ENCODE measurements around the gene P3H4.
"Not testable (repeated sequence)": the region's sequence is repeated elsewhere in the genome, so short reads cannot be mapped to it uniquely, and the experiment has no call there.

Gene P3H4

DNA sequence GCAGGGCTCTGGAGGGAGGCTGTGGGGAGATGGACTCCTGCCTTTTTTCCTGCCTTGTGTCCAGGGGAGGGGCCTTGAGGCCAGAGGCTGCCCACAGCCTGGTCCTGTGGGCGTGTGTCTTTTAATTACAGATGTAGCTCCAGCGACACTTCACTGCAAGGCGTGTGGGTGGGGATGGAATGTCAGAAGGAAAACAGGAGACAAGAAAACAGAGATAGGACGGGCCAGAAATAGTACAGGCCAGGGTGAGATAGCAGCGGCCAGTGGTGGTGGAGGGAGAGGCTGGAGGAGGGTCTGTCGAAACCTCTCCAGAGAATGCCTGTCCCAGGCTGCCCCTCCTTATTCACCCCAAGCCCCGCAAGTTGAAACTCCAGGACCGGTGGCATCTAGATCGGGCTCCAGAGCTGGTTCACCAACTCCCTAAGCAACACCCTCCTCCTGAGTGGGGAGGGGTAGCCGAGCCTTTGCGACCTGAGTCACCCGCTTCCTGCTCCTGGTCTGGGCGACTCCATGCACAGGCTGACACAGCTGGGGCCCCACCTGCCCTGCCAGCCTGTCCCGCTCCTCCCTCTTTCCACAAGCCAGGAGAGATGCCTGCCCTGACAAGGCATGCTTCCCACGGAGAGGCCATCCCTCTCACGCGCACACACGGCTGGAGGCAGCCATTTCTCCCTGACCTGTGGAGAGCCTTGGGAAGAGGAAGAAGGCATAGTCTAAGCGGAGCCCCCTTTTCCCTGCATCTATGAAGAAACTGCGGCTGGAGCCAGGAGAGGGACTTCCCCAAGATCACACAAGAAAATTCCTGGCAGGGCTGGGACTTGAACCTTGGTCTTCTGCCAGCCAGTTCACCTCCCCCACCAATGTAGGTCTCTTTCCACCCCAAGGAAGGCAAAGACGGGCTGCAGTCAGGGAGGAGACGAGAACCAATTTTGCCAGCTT is 18.6 kb downstream of the P3H4 start:
- DNase-seq = peak; percentile 33

DNA sequence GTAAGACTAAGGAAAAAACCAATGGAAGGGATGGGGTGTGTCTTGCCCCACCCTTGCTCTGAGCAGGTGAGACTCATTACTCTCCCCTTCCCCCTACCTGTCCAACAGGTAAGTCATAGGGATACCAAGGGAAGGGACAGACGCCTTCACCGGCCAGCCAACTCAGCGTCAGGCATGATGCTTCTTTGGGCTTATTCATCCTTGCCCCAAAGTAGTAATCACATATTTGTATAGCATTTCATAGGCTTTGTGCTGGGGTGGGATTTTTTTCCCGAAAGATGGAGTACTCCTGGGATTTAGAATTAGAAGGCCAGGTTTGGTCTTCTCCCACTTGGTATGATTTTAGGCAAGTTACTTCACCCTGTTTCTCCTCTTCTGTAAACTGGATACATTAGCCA is 24.7 kb downstream of the P3H4 start:
- DNase-seq = no peak

DNA sequence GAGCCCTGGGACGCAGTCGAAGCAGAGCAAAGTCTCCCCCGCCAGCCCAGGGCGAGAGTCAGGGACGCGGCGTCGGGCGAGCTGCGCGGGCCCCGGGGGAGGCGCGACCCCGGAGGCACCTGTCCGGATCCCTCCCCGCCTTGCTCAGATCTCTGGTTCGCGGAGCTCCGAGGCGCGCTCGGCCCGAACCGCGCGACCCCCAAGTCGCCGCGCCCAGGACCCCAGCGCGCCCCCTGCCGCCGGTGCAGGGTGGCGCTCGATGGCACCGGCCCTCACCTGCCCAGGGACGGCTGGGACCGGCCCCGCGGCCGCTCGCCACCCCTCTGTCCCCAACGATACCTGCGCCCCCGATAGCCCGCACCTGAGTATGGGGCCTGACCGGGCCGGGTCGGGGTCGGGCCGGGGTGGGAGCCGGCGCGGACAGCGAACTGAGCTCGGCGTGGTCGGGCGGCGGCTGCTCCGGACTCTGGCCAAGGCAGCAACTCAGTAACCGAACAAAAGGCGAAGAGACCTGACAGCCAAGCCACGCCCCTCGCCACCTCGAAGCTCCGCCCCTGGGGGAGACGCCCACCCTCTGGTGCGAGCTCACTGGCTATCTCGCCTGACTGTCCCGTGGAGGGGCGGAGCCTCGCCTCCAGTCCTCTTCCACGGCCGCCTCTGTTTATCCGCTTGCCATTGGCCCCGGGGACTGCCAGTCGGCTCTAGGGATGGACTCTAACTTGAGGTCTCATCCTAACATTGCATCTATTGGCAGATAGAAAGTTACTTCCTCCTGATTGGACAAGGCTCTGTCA is 25.3 kb downstream of the P3H4 start, which contains the start of gene JUP:
Gene JUP (minus strand): TSS at position 485 of the 794 bp plus-strand sequence. CDS start 14,857 bp downstream, outside the sequence.
- peak; percentile 93 for DNase-seq

DNA sequence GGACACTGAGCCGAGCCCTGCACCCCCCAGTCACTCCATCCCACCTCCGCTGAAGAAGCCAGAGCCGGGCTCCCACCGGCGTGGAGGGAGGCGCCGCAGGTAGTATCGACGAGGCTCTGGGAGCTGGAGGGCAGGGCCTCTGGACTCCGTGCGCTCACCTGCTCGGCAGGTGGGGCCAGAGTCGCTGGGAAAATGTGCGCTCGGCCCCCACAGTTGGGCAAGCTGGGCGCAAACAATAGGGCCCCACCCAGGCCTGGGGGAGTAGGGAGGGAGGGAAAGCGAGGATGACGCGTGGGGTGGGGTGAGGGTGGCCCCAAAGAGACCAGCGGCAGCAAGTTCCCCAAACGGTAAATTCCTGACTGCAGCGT is 25.9 kb downstream of the P3H4 start:
- no peak for DNase-seq

DNA sequence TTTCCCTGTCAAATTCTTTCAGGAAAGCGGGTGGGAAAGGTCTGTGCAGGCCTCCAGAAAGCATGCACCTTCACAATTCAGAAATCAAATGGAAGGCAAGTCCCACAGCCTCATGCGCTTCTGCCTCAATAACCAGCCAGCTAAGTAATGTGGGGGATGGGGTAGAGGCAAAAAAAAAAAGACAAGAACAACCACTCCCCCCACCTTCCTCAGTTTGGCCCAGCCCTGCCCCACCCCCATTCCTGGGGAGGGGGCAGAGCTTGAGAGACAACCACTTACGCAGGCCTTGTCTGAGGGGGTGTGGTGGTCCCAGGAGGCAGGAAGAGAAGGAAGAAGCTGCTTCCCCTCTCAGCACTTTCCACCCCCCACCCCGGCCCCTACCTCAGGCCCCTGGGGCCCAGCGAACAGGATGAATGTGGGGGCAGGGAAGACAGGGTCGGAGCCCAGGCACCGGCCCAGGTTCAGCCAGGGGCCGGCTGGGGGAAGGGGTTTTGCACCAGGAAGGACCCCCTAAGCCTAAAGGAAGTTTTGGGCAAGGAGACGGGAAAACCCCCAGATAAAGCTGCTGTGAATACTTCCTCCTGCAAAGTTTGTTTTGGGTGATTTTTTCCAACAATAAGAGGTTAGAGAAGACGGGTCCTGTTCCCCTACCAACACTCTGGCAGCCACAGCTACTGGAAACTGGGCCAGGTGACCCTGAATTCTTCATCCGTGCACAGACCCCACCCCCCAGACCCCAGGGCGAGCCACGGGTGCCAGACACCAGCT is 26.5 kb downstream of the P3H4 start:
- no peak for DNase-seq

DNA sequence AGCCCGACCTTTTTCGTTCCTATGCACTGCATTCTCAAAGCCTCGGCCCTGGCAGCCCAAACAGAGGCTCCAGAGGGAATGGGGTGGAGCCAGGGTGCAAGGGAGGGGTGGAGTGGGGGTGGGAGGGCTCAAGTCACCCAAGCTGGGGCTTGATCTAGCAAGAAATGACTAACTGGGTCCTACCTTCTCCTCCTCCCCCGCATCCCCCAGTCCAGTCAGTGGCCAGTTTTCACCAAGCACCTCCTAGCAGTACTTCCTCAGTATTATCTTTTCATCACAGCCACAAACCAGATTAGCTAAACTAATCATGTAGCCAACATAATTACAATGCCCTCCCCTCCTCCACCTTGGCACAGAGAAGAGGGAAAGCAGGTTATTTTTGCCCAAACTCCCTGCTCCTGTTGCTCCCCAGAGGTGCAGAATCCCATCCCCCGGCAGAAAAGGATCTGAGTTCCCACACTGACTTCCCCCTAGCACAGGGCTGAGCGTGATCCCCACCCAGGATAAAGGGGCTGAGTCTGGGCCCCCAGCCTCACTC is 27.5 kb downstream of the P3H4 start:
- DNase-seq = no peak

DNA sequence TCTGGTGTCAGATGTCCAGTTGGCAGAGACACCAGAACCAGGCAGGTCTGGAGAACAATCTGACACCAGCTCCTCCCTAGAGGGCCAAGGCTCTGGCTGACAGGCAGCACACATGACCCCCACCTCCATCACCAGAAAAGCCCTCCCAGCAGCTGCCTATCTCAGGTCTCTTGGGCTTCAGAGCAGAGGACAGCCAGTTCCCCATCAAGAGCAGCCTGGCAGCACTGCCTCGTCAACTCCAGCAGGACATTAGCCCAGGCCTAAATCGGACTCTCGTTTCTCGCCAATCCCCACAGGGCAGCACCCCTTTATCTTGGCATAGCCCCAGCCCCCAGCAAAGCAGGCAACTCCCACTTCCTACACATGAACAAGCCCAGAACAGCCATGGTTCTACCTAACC is 29.6 kb downstream of the P3H4 start:
- DNase-seq = no peak

DNA sequence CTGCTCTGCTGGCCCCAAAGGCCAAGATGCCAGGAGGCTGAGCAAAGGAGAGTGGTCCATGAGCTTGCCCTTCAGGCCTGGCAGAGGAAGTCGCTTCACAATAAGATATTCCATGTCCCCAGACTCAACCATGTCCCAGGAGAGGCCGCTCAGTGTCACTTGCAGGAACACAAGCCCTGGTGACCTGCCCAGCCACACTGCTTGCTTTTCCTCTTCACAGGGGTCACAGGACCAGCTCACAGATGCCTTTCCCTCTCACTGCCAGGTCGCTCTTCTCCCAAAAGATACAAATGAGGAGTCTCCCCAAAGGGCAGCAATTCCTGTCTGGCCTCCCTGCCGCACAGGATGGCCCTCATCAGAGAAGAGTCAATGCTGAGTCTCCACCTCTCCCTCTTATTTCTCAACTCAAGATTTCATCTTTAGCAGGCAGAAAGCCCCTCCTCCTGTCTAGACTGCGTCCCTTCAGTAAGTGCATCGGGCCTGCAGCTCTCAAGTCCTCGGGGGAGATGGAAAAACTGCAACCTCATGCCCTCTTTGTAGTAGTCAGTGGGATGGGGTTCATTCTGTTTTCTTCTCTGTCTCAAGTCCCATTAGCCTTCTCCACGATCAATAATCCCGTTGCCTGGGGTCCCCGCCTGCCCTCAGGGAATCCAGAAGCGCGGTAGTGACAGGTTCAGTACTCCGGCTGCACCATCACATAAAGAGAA is 30.2 kb downstream of the P3H4 start:
- DNase-seq = no peak

DNA sequence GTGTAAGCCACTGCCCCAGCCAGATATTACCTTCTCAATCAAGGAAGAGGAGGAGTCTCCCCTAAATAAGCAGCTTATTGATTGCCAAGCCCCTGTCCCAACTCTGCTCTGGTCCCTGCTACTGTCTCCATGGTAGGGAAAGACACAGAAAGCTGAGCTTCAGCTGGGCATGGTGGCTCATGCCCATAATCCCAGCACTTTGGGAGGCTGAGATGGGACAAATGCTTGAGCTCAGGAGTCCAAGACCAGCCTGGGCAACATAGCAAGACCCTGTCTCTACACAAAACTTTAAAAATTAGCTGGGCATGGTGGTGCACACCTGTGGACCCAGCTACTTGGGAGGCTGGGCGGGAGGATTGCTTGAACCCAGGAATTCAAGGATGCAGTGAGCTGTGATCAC is 31.8 kb downstream of the P3H4 start:
- DNase-seq = no peak

DNA sequence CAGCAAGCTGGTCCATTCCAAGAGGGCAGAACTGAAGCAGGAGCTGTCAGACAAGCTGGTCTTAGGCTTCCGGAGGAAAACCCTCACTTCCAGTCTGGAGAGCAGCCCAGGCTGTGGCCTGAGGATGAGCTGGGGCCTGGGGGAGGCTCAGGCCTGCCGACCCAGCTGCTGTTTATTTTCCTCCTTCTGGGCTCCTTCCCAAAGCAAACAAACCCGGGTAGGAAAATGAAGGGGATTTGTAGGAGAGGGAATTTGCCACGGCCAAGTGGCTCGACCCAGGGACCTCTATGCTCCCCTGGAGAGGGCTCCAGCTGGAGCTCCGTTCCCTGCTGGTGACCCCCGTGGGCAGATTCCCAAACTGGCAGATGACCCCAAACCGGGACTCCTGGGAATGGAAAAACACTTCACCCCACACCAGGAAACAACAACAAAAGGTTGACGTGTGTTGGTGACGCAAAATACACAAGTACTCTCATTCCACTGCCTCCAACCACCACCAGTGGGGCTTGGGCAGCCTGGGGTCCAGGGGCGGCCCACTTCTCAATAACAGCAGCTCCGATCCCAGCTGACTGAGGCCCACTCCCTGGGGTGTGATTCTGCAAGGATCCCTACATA is 34.1 kb downstream of the P3H4 start:
- no peak for DNase-seq

DNA sequence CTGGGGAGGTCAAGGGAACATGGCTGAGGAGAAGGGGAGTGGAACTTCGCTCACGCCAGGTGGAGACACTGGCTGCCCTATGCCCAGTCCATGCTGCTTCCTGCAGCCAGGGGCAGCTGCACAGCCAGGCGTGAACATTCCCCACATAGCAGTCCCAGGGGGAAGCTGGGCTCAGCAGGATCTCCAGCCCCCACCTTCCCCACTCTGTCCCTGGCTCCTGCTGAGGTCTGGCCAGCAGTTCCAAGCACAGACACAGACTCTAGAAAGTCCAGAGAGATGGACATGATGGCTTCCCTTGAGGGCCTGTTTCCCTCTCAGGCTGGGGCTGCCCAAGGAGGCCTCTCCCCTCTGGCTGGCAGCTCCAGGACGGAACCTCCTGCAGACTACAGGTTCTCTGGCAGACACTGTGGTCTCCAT is 34.6 kb downstream of the P3H4 start:
- no peak for DNase-seq

DNA sequence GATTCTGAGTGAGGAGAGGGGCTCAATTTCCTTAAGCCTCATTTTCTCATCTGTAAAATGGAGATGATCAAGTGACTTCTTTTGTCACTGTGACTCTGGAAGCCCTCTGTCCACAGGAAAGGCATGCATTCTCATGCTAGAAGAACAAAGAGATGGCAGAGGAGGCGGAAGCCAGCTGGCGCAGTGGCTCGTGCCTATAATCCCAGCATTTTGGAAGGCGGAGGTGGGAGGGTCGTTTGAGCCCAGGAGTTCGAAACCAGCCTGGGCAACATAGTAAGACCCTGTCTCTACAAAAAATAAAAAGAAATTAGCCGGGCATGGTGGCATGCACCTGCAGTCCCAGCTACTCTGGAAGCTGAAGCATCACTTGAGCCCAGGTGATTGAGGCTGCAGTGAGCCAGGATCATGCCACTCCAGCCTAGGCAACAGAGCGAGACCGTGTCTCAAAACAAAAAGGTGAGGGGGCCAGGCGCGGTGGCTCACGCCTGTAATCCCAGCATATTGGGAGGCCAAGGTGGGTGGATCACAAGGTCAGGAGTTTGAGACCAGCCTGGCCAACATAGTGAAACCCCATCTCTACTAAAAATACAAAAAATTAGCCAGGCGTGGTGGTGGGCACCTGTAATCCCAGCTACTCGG is 35.4 kb downstream of the P3H4 start:
- DNase-seq = not testable (repeated sequence)

DNA sequence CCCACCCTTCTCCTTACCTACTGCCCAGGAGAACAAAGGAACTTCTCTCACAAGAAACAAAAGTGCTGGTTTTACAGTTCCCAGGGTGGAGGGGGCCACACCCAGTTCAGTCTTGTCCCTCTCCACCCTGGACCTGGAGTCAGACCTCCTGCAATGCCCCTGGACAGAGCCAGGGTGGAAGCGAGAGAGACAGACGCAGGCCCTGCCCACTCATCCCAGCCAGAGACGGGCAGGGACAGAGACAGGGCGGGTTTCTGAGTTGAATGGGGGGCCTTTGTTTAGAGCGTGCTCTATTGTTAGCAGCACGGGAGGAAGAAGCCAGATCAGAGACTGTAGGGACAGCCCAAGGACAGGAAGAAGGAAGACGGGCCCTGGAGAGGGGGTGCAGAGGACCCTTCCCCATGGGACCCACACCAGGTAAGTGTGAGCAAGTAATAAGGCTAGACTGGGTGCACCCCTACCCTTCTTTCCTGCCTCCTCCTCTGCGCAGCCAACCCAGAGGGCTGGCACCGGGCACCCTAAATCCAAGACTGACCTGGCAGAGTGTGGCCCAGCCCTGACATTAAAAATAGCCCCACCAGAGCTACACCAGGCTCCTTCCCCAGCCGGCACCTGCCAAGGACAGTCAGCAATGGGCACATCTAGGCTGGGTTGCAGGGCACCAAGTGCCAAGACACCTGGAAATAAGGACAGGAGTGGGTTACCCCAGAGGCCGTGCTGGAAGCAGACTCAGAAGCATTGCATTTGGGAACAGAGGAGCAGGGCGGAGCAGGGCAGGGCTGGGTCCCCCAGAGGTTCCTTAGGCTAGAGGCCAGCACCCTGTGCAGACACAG is 36.1 kb downstream of the P3H4 start:
- no peak for DNase-seq

DNA sequence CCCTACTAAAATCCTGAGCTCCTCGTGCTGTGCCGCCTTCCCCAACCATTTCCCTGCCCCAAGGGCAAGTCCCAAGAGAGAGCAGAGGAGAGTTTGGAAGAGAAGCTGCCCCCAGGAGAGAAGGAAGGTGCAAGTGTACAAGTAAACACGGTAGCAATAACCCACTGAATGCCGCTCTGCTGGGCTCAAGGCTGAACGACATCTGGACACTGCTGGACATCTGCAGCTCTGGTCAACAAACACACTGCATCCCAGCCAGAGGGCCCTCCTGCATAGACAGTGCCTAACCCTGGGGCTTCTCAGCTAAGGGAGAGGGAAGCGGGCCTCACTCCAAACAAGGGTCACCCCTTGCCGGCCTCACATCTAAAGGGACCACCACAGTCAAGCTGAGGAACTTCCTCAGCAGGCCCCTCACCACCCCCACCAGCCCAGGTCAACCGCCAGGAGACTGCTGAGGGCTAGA is 38.0 kb downstream of the P3H4 start:
- no peak for DNase-seq

DNA sequence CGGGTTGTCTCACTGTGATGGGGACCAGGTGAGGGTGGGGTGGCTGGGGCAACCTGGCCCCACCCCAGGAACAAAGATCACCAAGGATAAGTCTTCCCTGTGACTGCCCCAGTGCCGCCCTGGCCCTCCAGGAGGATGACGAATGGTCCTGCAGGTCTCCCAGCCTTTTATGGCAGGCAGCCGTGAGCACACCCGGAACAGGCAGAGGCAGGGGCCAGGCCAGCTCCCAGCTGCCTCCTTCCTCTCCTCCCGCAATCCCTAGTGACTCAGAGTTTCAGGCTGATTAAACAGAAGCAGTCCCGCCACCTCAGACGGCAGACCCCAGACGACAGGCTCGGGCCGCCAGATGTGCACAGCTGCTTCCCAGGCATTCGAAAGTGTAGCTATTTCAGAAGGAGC is 38.6 kb downstream of the P3H4 start:
- no peak for DNase-seq

DNA sequence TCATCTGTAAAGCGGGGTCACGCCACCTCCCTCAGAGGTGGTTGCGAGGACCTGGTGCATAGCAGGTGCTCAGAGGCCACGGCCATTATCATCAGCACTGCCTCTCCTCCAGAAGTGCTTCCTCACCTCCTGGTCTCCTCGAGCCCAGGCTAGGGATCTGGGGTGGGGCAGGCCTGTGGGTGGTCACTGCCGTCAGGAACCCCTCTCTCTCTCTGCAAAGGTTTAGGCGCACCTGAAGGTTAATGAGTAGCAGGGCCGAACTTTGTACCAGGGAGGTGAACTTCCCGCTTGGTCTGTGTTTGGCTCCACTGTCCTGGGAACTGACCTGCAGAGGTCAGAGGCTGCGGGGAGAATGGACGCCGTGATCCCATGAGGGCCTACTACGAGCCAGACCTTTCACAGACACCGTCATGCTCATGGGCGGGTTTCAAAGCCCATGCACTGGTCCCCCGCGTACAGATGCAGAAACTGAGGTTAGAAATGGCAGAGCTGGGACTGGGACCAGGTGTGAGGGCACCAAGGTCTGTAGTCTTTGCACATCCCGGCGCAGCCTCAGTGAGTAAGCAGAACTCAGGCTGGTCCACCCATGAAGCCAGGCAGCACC is 39.1 kb downstream of the P3H4 start:
- no peak for DNase-seq

DNA sequence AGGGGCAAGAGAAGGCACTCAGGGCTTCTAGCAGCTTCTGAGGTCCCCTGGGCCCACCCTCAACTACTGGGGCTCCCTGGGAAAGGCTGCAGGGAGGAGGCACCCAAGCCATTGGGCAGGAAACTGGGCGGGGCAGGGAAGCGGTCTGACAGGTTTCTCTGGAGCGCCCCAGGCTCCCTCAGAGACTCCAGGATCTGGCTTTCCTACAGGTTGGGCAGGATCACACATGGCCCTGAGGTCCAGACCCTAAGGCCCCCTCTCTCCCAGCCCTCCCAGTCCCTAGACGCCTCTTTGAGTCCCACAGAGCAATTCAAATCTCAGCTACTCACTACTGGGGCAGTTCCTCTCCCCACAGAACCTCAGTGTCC is 39.5 kb downstream of the P3H4 start:
- DNase-seq = no peak

DNA sequence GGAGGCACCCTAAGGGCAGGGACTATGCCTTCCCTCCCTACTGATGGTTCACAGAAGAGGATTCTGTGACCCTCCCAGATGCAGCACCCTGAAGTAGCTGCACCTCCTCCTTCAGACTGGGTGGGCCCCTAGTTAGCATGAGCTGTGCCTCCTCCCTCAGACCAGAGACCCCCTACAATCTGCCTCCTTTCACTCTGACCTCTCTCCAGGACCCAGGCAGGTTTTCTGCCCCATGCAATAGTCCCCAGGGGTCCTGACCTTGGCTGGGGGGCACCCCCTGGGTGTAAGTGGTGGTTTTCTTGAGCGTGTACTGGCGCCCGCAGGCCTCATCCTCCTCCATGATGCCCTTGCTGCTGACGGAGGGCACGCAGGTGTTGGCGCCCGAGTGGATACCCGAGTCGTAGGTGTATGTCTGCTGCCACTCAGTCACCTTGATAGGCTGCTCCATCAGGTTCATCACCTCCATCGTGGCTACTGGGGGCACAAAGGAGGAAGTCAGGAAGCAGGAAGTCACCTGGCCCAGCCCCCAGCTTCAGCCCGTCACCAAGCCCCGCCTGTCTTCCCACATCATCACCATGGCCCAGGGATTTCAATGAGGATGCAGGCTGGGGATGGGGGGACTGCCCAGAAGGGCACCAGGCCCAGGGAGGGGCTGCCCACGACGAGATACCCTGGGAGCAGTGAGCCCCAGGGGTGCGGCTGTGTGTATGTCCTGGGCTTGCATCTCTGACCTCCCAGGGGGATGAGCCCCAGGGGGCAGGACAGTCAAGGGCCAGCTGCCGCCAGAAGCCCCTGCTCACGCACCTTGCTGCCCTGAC is 40.2 kb downstream of the P3H4 start:
- DNase-seq = no peak

DNA sequence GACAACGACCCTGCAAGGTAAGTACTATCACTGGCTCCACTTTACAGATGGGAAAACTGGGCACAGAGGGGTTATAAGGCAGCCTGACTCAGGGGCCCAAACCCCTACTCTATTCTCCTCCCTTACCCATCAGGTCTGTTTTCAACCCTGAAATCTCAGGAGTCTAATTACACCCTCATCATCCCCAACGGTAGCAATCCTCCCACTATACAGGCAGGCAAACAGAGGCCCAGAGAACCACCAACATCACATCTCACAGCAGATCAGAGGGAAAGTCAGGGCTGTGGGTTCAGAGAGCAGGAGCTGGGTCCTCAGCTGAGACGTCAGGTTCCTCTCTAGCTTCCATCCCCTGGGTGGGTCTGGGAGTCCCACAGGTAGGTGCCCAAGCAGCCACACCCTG is 41.8 kb downstream of the P3H4 start:
- DNase-seq = no peak

All from CD4-positive, alpha-beta T cell treated with Interleukin-17A for 4 hours (primary cell).